Caco-2 (cell line): ENCODE results near the gene FAHD2A. TPM values are rescaled to one million over a fixed set of nuclear protein-coding genes. Genes with fewer than 3 reads are reported as not detected.

Source experiments
- BruUV-seq: library from RNA; stranded (reverse); fragments of 400-500 nt; replicated peaks from 2 replicates; lab custom pipeline; 2021; lab: Mats Ljungman, UMichigan
- CTCF ChIA-PET: fragments of 300-600 bp; sonication (Branson Sonifier 250); formaldehyde crosslinking; loops from one replicate; lab custom pipeline; 2022; ENCODE audit warnings: antibody characterized with exemption; lab: Charles Lee
- POLR2A ChIA-PET: fragments of 300-600 bp; sonication (Branson Sonifier 250); formaldehyde crosslinking; loops from one replicate; lab custom pipeline; 2022; ENCODE audit warnings: antibody characterized with exemption; lab: Charles Lee
- DNase-seq, 2 experiments: peaks; one replicate each; pipeline versions ENCODE4 v3.0.0 to v3.0.0-alpha.2; 2020 to 2022
- H3K27me3 ChIP-seq: replicated peaks from 2 replicates; pipeline ENCODE4 v1.6.0; 2011; ENCODE audit warnings: low read length; ENCODE audit not compliant: control insufficient read depth, insufficient read depth
- H3K36me3 ChIP-seq: 2 replicates; pipeline ENCODE4 v1.5.1; 2011; ENCODE audit warnings: low read length; ENCODE audit not compliant: control insufficient read depth, insufficient read depth
- H3K4me1 ChIP-seq: fragments of 250-450 bp; sonication (Bioruptor Pico); 2 replicates; pipeline ENCODE4 v1.5.1; 2020; ENCODE audit warnings: mild to moderate bottlenecking
- H3K4me3 ChIP-seq: 2 replicates; pipeline ENCODE4 v1.5.1; 2011; ENCODE audit warnings: low read depth, mild to moderate bottlenecking, control low read depth, low read length
- H3K9me3 ChIP-seq: fragments of 250-450 bp; sonication (Bioruptor Pico); 2 replicates; pipeline ENCODE4 v1.5.1; 2020; ENCODE audit warnings: mild to moderate bottlenecking, moderate library complexity
- H3K27ac Mint-ChIP-seq: one replicate; pipeline ENCODE4 v1.8.0; 2022; ENCODE audit warnings: mixed read lengths; ENCODE audit not compliant: unreplicated experiment
- H3K27me3 Mint-ChIP-seq: one replicate; pipeline ENCODE4 v1.8.0; 2022; ENCODE audit warnings: mixed read lengths; ENCODE audit not compliant: insufficient read depth, unreplicated experiment
- H3K36me3 Mint-ChIP-seq: one replicate; pipeline ENCODE4 v1.8.0; 2022; ENCODE audit warnings: mild to moderate bottlenecking, mixed read lengths; ENCODE audit not compliant: insufficient read depth, unreplicated experiment
- H3K4me1 Mint-ChIP-seq: one replicate; pipeline ENCODE4 v1.8.0; 2022; ENCODE audit warnings: low read depth, mixed read lengths; ENCODE audit not compliant: unreplicated experiment
- H3K4me3 Mint-ChIP-seq: one replicate; pipeline ENCODE4 v1.8.0; 2022; ENCODE audit warnings: mild to moderate bottlenecking, moderate library complexity, mixed read lengths; ENCODE audit not compliant: unreplicated experiment
- H3K9me3 Mint-ChIP-seq: one replicate; pipeline ENCODE4 v1.8.0; 2022; ENCODE audit warnings: mixed read lengths; ENCODE audit not compliant: unreplicated experiment
- intact Hi-C: fragments of 100-400 bp; cut with micrococcal nuclease; formaldehyde crosslinking; loops from one replicate; pipeline ENCODE4 v1.10.0; 2022; ENCODE audit not compliant: unreplicated experiment
- total RNA-seq: library from RNA; stranded (reverse); gene quantifications from 2 replicates; pipeline ENCODE4 v1.2.3, GENCODE V29; 2022
- TF ChIP-seq, protein P1 (sequence below), 2 experiments: fragments of 200-600 bp in 1 of 2; IDR thresholded peaks; 1 replicate in 1 of 2; 2 replicates in 1 of 2; pipeline versions ENCODE4 v1.5.1 to v1.8.0; 2011 to 2022; ENCODE audit warnings: antibody characterized with exemption in 1 of 2, control low read depth in 1 of 2, inconsistent platforms in 1 of 2, low read depth in 1 of 2, low read length in 1 of 2, mild to moderate bottlenecking in 1 of 2, moderate library complexity in 1 of 2; ENCODE audit not compliant: insufficient read depth in 1 of 2, severe bottlenecking in 1 of 2, unreplicated experiment in 1 of 2

Gene FAHD2A
- total RNA-seq, 1 experiment from 2014 or later = 26.8 TPM

DNA sequence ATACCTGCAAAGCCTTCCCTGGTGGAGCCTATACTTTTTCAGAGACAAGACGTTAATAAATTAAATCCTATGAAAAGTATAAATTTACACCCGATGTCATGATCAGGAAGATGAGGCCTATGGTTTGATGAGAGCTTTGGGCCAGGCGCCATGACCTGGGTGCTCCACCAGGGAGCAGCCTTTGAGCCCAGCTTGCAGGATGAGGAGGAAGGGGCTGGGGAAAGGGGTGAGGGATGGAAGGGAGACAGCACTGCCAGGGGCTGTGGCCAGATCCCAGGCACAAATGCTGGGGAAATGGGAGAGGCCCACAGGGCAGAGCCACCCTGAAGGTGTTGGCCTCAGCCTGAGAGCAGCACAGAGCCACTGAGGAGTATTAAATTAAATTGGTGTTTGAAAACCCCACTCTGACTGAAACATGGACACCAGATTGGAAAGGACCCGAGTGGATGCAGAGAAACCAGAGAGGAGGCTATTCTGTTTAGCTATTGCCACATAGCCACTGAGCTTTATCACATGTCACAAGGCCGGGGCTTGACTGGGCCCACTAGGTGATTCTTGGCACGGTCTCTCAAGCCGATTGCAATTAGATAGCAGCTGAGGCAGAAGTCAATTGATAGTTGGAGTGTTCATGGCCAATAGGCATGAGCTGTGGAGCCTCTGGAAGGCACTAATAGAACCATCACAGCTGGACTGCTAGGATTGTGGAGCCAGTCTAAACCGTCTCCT lies 9.6 kb upstream of the FAHD2A start:
- Histone ChIP-seq H3K27me3 (no peaks in the 10 kb centered on the region), H3K36me3 (no peaks in the 10 kb centered on the region), H3K9me3 (no peaks in the 10 kb centered on the region), H3K4me1 (peaks cover 14% of the 10 kb centered on the region), H3K4me3 (no peak overlapping the region)
- intact Hi-C loops = no loop called here
- ChIA-PET CTCF (interaction anchor here (0.7 kb wide), 1 partner anchor 9 kb away, joined by 4 read pairs; the partner anchor contains the start of gene FAHD2A), POLR2A (no interaction called here)
- TF ChIP-seq, protein P1, sequence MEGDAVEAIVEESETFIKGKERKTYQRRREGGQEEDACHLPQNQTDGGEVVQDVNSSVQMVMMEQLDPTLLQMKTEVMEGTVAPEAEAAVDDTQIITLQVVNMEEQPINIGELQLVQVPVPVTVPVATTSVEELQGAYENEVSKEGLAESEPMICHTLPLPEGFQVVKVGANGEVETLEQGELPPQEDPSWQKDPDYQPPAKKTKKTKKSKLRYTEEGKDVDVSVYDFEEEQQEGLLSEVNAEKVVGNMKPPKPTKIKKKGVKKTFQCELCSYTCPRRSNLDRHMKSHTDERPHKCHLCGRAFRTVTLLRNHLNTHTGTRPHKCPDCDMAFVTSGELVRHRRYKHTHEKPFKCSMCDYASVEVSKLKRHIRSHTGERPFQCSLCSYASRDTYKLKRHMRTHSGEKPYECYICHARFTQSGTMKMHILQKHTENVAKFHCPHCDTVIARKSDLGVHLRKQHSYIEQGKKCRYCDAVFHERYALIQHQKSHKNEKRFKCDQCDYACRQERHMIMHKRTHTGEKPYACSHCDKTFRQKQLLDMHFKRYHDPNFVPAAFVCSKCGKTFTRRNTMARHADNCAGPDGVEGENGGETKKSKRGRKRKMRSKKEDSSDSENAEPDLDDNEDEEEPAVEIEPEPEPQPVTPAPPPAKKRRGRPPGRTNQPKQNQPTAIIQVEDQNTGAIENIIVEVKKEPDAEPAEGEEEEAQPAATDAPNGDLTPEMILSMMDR (IDR thresholded peaks at IDR 0.05; ENCODE audit: insufficient read depth in 1 of 2, low read depth in 1 of 2, low read length in 1 of 2, severe bottlenecking in 1 of 2, unreplicated experiment in 1 of 2) = peak in 1 of 2 experiments; percentile 2
- no peaks in the 10 kb centered on the region for H3K27me3 Mint-ChIP-seq
- DNase-seq = no peak
- H3K4me1 Mint-ChIP-seq = no peaks in the 10 kb centered on the region
- H3K9me3 Mint-ChIP-seq = no peaks in the 10 kb centered on the region
- no peak overlapping the region for H3K4me3 Mint-ChIP-seq
- BruUV-seq = no TSS peak
- H3K36me3 Mint-ChIP-seq = no peaks in the 10 kb centered on the region
- no peak overlapping the region for H3K27ac Mint-ChIP-seq

DNA sequence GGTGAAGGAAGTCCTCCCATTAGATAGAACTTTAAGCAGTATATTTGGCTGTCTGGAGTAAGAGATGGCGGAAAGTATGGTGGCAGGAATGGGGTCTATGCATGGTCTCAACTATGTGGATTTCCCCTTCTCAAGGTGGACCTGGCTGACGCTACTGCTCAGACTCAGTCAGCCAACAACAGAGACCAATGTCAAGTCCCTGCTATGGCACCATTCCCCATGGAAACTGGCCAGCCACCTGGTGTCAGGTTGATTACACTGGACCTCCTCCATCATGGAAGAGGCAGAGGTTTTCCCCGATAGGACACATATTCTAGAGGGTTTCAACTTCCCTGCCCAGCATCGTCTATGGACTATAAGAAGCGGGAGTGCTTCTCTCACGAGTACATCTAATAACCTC lies 8.6 kb upstream of the FAHD2A start:
- Mint-ChIP-seq H3K36me3 (no peaks in the 10 kb centered on the region), H3K4me1 (no peaks in the 10 kb centered on the region), H3K27me3 (no peaks in the 10 kb centered on the region), H3K27ac (no peak overlapping the region), H3K4me3 (no peak overlapping the region), H3K9me3 (no peaks in the 10 kb centered on the region)
- TF ChIP-seq, protein P1 (IDR thresholded peaks at IDR 0.05; ENCODE audit: insufficient read depth in 1 of 2, low read depth in 1 of 2, low read length in 1 of 2, severe bottlenecking in 1 of 2, unreplicated experiment in 1 of 2) = no peak
- Histone ChIP-seq H3K36me3 (no peaks in the 10 kb centered on the region), H3K27me3 (no peaks in the 10 kb centered on the region), H3K4me1 (peaks cover 14% of the 10 kb centered on the region), H3K9me3 (no peaks in the 10 kb centered on the region), H3K4me3 (no peak overlapping the region)
- intact Hi-C loops = no loop called here
- POLR2A ChIA-PET = no interaction called here
- CTCF ChIA-PET = no interaction called here
- no TSS peak for BruUV-seq
- DNase-seq = no peak

DNA sequence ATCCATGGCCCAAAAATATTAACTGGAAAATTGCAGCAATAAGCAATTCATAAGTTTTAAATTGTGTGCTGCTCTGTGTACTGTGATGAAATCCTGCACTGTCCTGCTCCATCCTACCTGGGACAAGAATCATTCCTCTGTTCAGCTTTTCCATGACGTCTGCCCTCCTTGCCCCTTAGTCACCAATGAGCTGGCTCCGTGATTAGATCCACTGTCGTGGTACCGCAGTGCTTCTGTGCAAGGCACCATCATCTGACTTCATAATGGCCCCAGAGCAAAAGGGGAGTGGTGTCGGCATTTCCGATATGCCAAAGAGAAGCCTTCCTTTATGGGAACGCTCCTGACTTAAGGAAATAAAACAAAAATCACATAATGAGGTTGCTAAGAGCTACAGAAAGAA lies 3.4 kb upstream of the FAHD2A start:
- ChIA-PET CTCF (no interaction called here), POLR2A (no interaction called here)
- Mint-ChIP-seq H3K27me3 (no peaks in the 10 kb centered on the region), H3K4me3 (no peak overlapping the region), H3K27ac (no peak overlapping the region), H3K4me1 (peaks cover 7% of the 10 kb centered on the region), H3K9me3 (no peaks in the 10 kb centered on the region), H3K36me3 (peaks cover 14% of the 10 kb centered on the region)
- TF ChIP-seq, protein P1 (IDR thresholded peaks at IDR 0.05; ENCODE audit: insufficient read depth in 1 of 2, low read depth in 1 of 2, low read length in 1 of 2, severe bottlenecking in 1 of 2, unreplicated experiment in 1 of 2) = no peak
- DNase-seq = no peak
- intact Hi-C loops = no loop called here
- Histone ChIP-seq H3K4me3 (no peak overlapping the region), H3K36me3 (no peaks in the 10 kb centered on the region), H3K27me3 (no peaks in the 10 kb centered on the region), H3K4me1 (peaks cover 7% of the 10 kb centered on the region; the same call in 1 of the 2 replicates), H3K9me3 (no peaks in the 10 kb centered on the region)
- no TSS peak for BruUV-seq
